ENCODE data around the gene PRKN.

GRCh38 chr6:162478192-162478671 is 249.3 kb downstream of the PRKN start:
- TF ChIP-seq GLIS3 (CRISPR knock-in tag; IDR thresholded peaks at IDR 0.05) = no peak
- no peak for TF ChIP-seq TOX (CRISPR knock-in tag; IDR thresholded peaks at IDR 0.05; ENCODE audit: borderline replicate concordance)
- TF ChIP-seq ZC3H10 (CRISPR knock-in tag; IDR thresholded peaks at IDR 0.05) = no peak
- TF ChIP-seq CSDC2 (CRISPR knock-in tag; IDR thresholded peaks at IDR 0.05) = no peak
- no peak for TF ChIP-seq PPARA (CRISPR knock-in tag; IDR thresholded peaks at IDR 0.05; ENCODE audit: borderline replicate concordance)
- no peak for TF ChIP-seq ZFP3 (CRISPR knock-in tag; IDR thresholded peaks at IDR 0.05)
- TF ChIP-seq RARB (CRISPR knock-in tag; IDR thresholded peaks at IDR 0.05) = no peak
- no peak for TF ChIP-seq POU6F1 (CRISPR knock-in tag; IDR thresholded peaks at IDR 0.05; ENCODE audit: borderline replicate concordance, low read depth)
- no peak for TF ChIP-seq ARNTL (CRISPR knock-in tag; IDR thresholded peaks at IDR 0.05; ENCODE audit: borderline replicate concordance, low read depth)
- TF ChIP-seq BACH2 (CRISPR knock-in tag; IDR thresholded peaks at IDR 0.05; ENCODE audit: borderline replicate concordance) = no peak
- no peak for TF ChIP-seq ZNF8 (CRISPR knock-in tag; IDR thresholded peaks at IDR 0.05)
- no peak for TF ChIP-seq SNAI2 (CRISPR knock-in tag; IDR thresholded peaks at IDR 0.05)

Measured in SK-N-SH treated with all-trans-retinoic acid at 6 μM for 48 hours (cell line).